Measurements from ENCODE around the gene TRIM52.
"Not testable (repeated sequence)": the region's sequence is repeated elsewhere in the genome, so short reads cannot be mapped to it uniquely, and the experiment has no call there.

DNA sequence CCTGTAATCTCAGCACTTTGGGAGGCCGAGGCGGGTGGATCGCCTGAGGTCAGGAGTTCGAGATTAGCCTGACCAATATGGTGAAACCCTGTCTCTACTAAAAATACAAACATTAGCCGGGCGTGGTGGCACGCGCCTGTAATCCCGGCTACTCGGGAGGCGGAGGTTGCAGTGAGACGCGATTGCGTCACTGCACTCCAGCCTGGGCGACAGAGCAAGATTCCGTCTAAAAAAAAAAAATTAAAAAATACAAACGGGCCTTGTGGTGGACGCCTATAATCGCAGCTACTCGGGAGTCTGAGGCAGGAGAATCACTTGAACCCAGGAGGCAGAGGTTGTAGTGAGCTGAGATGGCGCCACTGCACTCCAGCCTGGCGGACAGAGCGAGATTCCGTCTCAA, 51.9 kb downstream of the TRIM52 start:
- TF ChIP-seq, protein P1, sequence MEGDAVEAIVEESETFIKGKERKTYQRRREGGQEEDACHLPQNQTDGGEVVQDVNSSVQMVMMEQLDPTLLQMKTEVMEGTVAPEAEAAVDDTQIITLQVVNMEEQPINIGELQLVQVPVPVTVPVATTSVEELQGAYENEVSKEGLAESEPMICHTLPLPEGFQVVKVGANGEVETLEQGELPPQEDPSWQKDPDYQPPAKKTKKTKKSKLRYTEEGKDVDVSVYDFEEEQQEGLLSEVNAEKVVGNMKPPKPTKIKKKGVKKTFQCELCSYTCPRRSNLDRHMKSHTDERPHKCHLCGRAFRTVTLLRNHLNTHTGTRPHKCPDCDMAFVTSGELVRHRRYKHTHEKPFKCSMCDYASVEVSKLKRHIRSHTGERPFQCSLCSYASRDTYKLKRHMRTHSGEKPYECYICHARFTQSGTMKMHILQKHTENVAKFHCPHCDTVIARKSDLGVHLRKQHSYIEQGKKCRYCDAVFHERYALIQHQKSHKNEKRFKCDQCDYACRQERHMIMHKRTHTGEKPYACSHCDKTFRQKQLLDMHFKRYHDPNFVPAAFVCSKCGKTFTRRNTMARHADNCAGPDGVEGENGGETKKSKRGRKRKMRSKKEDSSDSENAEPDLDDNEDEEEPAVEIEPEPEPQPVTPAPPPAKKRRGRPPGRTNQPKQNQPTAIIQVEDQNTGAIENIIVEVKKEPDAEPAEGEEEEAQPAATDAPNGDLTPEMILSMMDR (IDR thresholded peaks at IDR 0.05 in 2 of 3, conservative IDR thresholded peaks at IDR 0.05 in 1 of 3; ENCODE audit: borderline replicate concordance in 1 of 3, insufficient read depth in 1 of 3, low read depth in 2 of 3, low read length in 2 of 3): not testable (repeated sequence)
- TF ChIP-seq POLR2AphosphoS5 (IDR thresholded peaks at IDR 0.05; ENCODE audit: low read depth, low read length); EZH2 (IDR thresholded peaks at IDR 0.05); YY1 (IDR thresholded peaks at IDR 0.05; ENCODE audit: extremely low read depth, insufficient replicate concordance, low read depth, low read length); SP1 (IDR thresholded peaks at IDR 0.05; ENCODE audit: low read depth); ZNF274 (IDR thresholded peaks at IDR 0.05; ENCODE audit: low read depth, low read length); POLR2A (IDR thresholded peaks at IDR 0.05; ENCODE audit: borderline replicate concordance, extremely low read depth, insufficient read depth, insufficient read length): not testable (repeated sequence)
- TF ChIP-seq, protein P2, sequence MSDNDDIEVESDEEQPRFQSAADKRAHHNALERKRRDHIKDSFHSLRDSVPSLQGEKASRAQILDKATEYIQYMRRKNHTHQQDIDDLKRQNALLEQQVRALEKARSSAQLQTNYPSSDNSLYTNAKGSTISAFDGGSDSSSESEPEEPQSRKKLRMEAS (IDR thresholded peaks at IDR 0.05): not testable (repeated sequence)
